Measurements from ENCODE around the gene PDE4B. TPM values are rescaled to one million over a fixed set of nuclear protein-coding genes. Genes with fewer than 3 reads are reported as not detected.

Gene PDE4B
- total and polyA plus RNA-seq, 9 of the 15 experiments (the other 6 are each of a cell fraction or from before 2014, with no cell fraction given) = 0.09 TPM; not detected in 8

- in situ Hi-C loops (cut with MboI) (no loop called here), intact Hi-C loops (cut with micrococcal nuclease) (no loop called here)
- no peak overlapping the region for H2AFZ ChIP-seq (ENCODE audit: low read depth, low read length)
- H3K27me3 ChIP-seq (ENCODE audit: control insufficient read depth in 2 of 2, insufficient read depth in 2 of 2, low read length in 2 of 2) = no peaks in the 10 kb centered on the region
- H3K9me3 ChIP-seq (replicated peaks; ENCODE audit: control insufficient read depth, insufficient read depth, low read depth, low read length) = no peaks in the 10 kb centered on the region
- H3K4me2 ChIP-seq (ENCODE audit: insufficient read depth, low read length) = no peak overlapping the region
- no peak for TF ChIP-seq PHF20 (IDR thresholded peaks at IDR 0.05; ENCODE audit: partially characterized antibody)
- TF ChIP-seq ETS2 (tag; IDR thresholded peaks at IDR 0.05; ENCODE audit: borderline replicate concordance, poor library complexity, severe bottlenecking) = no peak
- no peak for TF ChIP-seq ZNF511 (CRISPR knock-in tag; IDR thresholded peaks at IDR 0.05)
- no peak for TF ChIP-seq GTF2F1 (IDR thresholded peaks at IDR 0.05; ENCODE audit: low read depth, low read length)
- no peak for TF ChIP-seq BMI1 (IDR thresholded peaks at IDR 0.05; ENCODE audit: low read length)
- TF ChIP-seq RAD51 (IDR thresholded peaks at IDR 0.05; ENCODE audit: borderline replicate concordance, low read depth) = no peak
- TF ChIP-seq ERF (CRISPR knock-in tag; IDR thresholded peaks at IDR 0.05) = no peak
- TF ChIP-seq FOXP4 (CRISPR knock-in tag; IDR thresholded peaks at IDR 0.05; ENCODE audit: borderline replicate concordance) = no peak
- TF ChIP-seq ZBTB1 (CRISPR knock-in tag; IDR thresholded peaks at IDR 0.05; ENCODE audit: borderline replicate concordance, low read depth) = no peak
- no peak for TF ChIP-seq IRF2 (CRISPR knock-in tag; IDR thresholded peaks at IDR 0.05)
- TF ChIP-seq ZBTB17 (CRISPR knock-in tag; IDR thresholded peaks at IDR 0.05) = no peak
- TF ChIP-seq MTA2 (IDR thresholded peaks at IDR 0.05; ENCODE audit: low read depth) = no peak
- TF ChIP-seq C11orf30 (IDR thresholded peaks at IDR 0.05; ENCODE audit: low read depth) = no peak
- no peak overlapping the region for H3K9ac ChIP-seq (ENCODE audit: insufficient read depth in 1 of 2, low read depth in 2 of 2, low read length in 2 of 2)
- ChIA-PET CTCF (ENCODE audit: low intra/inter-chr PET ratio) (no interaction called here), POLR2A (no interaction called here)
- H3K27ac ChIP-seq (ENCODE audit: extremely low read depth, low read depth, low read length) = no peak overlapping the region
- ATAC-seq = no peak
- H4K20me1 ChIP-seq (replicated peaks; ENCODE audit: control insufficient read depth, insufficient read depth, low read length) = no peaks in the 10 kb centered on the region; the same call in 1 of the 2 replicates
- WGBS (ENCODE audit: insufficient coverage, low coverage, missing lambda C conversion rate) = 0% methylated on average over 2 of the region's 2 CpGs
- FAIRE-seq = no peak
- H3K79me2 ChIP-seq (ENCODE audit: control insufficient read depth, insufficient read depth, low read length) = no peaks in the 10 kb centered on the region
- H3K9me1 ChIP-seq (ENCODE audit: control insufficient read depth, insufficient read depth, low read length) = no peaks in the 10 kb centered on the region
- no TSS peak for BruUV-seq (replicated peaks)
- no peak overlapping the region for H3K4me3 ChIP-seq
- no peak for DNase-seq (ENCODE audit: extremely low read depth in 1 of 4, low spot score in 3 of 4)
- H3K4me1 ChIP-seq (replicated peaks in 1 of 2; ENCODE audit: control insufficient read depth in 2 of 2, insufficient read depth in 2 of 2, low read length in 2 of 2) = no peaks in the 10 kb centered on the region
- H3K36me3 ChIP-seq (ENCODE audit: control insufficient read depth, insufficient read depth, low read length) = no peaks in the 10 kb centered on the region
These were observed 344.5 kb downstream of the PDE4B start for GRCh38 chr1:66137235-66137634.
